DLD1 (cell line): ENCODE data around the gene HLA-A.

ENCODE experiments used
- in situ Hi-C: cut with HindIII; loops from 2 replicates; pipeline ENCODE4 v1.10.0; 2017; ENCODE audit warnings: low sequenced_read_pairs

Gene HLA-A

DNA sequence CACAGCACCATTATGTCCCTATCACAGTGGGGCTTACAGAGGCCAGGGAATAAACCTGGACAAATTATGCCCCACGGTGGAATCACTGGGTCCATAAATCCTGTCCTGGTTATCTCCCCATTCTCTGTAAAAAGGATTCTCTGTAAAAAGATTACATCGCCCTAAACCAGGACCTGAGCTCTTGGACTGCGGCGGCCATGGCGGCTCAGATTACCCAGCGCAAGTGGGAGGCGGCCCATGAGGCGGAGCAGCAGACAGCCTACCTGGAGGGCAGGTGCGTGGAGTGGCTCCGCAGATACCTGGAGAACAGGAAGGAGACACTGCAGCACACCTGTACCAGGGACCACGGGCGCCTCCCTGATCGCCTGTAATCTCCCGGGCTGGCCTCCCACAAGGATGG, 8.4 kb upstream of the HLA-A start:
- in situ Hi-C loops: no loop called here

DNA sequence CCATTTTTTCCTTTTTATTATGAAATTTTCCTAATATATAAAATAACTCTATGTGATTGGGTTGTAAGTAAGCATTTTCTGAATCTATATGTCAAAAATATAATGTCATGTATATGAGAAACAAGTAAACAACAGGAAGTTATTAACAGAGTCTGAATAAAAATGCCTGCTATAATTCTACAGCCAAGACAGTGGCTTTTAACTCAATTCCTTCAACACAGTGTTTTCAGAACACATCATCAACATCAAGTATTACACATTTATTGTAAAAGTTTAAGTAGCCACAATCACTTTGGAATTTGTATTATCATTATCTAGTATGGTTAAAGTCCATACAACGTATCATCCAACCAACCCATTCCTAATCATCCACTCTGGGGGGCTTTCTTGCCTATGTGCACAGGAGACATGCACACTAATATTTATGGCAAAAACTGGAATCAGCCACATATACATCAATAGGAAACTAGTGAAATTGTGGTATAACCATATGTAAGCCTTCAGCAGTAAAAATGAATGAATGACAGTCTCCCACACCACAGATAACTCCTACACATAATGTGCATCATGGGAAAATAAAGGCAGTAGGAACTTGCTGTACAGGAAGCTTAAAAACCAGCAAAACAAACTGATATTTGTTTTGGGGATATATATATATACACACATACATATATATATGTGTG, 6.9 kb upstream of the HLA-A start:
- in situ Hi-C loops: no loop called here

DNA sequence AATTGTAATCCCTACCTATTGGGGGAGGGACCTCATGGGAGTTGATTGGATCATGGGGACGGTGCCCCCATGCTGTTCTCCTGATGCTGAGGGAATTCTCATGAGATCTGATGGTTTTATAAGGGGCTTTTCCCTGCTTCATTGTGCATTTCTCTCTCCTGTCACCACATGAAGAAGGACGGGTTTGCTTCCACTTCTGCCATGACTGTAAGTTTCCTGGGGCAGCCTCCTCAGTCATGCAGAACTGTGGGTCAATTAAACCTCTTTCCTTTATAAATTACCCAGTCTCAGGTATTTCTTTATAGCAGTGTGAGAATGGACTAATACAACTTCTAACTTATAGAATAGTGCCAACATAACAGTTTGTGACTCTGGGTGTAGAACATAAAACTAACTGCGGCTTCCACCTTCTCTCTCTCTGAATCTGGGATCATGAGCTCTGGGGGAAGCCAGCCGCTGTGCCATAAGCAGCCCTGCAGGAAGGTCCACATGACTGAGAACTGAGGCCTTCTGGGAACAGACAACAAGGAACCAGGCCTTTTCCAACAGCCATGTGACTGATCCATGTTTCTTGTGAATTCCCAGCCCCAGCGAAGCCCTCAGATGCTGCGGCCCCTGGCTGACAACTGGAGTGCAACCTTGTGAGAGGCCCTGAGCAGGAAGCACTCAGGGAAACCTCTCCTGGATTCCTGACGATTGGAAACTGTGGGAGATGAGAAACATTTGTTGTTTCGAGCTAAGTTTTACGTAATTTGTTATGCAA, 3.4 kb upstream of the HLA-A start:
- in situ Hi-C loops: no loop called here

DNA sequence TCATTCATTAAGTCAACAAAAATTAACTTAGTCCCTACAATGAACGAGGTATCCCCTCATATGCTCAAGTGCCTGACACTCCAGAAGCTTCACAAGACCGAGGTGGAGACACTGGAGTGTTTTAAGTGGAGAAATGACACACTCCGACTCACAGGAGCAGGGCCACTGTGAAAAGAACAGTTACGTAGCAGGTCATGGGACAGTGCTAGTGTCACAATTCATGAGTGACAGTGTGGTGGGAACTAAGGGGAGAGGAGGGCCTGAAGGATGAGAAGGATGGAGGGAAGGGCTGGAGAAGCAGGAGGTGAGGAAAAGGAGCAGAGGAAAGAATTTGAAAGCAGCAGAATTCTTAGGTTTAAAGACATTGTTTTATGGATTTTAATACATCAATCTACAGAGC, 1.3 kb upstream of the HLA-A start:
- in situ Hi-C loops: no loop called here

DNA sequence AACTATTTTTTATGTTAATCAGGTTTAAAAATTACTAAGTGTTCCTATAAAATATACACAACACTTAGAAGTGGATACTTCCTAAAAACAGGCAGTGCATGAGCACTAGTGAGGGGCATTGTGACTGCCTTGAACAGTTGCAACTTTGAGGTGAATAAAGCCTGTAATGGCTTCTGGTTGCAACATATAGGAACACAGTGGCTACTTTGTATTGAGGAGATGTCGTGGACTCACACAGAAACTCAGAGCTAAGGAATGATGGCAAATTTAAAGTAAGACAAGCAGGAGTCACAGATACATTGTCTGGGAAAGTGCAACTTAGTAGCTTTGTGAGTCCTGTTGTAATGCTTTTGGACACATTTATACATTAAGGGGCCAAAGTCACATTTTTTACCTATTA, 861 bp upstream of the HLA-A start:
- in situ Hi-C loops: no loop called here

DNA sequence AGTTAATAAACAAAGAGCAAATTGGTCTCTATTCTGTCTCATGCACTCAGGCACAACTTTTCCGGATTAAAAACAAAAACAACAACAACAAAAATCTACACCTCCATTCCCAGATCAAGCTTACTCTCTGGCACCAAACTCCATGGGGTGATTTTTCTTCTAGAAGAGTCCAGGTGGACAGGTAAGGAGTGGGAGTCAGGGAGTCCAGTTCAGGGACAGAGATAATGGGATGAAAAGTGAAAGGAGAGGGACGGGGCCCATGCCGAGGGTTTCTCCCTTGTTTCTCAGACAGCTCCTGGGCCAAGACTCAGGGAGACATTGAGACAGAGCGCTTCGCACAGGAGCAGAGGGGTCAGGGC, 437 bp upstream of the HLA-A start:
- in situ Hi-C loops: no loop called here

DNA sequence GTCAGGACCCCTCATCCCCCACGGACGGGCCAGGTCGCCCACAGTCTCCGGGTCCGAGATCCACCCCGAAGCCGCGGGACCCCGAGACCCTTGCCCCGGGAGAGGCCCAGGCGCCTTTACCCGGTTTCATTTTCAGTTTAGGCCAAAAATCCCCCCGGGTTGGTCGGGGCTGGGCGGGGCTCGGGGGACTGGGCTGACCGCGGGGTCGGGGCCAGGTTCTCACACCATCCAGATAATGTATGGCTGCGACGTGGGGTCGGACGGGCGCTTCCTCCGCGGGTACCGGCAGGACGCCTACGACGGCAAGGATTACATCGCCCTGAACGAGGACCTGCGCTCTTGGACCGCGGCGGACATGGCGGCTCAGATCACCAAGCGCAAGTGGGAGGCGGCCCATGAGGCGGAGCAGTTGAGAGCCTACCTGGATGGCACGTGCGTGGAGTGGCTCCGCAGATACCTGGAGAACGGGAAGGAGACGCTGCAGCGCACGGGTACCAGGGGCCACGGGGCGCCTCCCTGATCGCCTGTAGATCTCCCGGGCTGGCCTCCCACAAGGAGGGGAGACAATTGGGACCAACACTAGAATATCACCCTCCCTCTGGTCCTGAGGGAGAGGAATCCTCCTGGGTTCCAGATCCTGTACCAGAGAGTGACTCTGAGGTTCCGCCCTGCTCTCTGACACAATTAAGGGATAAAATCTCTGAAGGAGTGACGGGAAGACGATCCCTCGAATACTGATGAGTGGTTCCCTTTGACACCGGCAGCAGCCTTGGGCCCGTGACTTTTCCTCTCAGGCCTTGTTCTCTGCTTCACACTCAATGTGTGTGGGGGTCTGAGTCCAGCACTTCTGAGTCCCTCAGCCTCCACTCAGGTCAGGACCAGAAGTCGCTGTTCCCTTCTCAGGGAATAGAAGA, 978 bp downstream of the HLA-A start:
- in situ Hi-C loops: no loop called here

DNA sequence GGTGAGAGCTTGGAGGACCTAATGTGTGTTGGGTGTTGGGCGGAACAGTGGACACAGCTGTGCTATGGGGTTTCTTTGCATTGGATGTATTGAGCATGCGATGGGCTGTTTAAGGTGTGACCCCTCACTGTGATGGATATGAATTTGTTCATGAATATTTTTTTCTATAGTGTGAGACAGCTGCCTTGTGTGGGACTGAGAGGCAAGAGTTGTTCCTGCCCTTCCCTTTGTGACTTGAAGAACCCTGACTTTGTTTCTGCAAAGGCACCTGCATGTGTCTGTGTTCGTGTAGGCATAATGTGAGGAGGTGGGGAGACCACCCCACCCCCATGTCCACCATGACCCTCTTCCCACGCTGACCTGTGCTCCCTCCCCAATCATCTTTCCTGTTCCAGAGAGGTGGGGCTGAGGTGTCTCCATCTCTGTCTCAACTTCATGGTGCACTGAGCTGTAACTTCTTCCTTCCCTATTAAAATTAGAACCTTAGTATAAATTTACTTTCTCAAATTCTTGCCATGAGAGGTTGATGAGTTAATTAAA, 3.0 kb downstream of the HLA-A start:
- in situ Hi-C loops: no loop called here

DNA sequence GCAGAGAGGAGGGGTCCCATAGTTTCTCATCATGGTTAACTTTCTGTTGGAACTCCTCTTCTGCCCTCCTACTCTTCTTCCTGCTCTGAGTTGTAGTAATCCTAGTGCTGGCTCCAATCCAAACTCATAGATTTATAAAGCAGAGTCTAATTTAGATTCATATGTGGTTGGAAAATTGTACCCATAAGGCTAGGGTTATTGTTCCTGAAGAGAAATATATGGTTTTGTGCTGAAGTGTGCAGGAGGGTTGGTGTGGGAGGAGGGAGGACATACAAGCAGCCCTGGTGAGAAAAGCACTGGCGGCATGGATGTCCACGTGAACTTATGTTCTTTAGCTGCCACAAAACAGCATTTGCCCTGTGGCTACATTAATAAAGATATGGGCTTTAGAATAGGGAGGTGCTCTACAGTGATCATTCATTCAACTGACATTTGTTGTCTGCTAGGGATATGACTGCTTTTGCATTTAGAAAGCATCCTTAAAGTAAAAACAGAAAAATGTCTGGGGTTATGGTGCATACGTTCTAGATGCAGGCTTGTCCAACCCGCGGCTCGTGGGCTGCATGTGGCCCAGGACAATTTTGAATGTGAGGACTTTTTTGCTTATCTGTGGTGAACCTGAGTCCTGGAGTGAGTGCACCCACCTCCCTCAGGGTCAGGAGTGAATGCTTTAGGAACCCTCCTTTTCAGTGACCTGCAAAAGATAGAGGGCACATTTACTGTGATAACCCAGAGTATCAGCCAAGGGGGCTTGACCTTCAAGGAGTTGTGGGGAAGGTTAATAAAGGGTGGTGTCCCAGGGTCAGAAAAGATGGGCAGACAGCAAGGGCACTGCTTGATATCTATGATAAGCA, 4.1 kb downstream of the HLA-A start:
- in situ Hi-C loops: no loop called here

DNA sequence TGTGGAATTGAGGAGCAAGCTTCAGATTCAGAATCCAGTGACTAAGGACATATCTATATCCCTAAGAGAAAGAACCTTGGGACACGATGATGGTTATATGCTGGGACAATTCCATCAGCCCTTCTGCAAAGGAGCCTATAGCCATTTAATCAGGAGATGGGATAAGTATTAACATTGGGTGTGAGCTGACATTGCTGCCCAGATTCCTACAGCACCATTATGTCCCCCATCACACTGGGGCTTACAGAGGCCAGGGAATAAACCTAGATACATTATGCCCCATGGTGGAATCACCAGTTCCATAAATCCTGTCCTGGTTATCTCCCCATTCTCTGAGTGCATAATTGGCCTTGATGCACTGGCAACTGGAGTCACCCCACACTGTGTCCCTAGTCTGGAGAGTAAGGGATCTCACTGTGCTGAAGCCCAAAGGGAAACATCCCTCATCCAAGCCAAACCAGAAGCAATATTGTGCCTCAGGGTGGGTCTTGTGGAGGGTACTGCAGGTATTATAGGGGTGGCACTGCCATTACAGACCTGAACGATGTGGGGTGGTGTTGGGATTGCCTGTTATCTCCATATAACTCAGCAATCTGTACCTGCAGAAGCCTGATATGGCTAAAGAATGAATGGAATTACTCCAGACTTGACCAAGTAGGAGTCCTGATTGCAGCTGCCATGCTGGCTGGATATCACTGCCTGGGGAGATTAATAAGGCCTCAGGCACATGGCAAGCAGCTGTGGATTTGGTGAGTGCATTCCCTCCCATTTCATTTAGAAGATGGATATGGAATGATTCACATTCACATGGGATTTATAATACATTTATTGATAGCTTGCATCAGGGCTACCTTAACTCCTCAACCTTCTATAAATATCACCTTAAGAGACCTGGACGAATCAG, 5.0 kb downstream of the HLA-A start:
- in situ Hi-C loops: no loop called here

DNA sequence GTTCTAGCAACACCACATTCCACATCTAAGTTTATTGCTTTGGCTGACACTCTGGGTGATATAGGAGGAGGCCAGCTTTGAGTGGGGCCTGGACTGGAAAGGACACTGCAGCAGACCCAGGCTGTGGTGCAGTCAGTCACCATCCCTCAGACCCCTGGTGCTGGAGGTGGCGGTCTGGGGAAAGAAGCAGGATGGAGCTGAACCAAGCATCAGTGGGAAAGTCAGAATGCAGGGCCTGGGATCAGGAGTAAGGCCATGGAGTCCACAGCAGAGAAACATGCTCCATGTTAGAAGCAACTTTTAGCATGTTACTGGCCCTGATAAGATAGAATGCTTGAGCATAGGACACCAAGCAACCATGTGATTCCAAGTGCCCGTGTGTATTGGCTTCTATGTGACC, 5.9 kb downstream of the HLA-A start:
- in situ Hi-C loops: no loop called here

DNA sequence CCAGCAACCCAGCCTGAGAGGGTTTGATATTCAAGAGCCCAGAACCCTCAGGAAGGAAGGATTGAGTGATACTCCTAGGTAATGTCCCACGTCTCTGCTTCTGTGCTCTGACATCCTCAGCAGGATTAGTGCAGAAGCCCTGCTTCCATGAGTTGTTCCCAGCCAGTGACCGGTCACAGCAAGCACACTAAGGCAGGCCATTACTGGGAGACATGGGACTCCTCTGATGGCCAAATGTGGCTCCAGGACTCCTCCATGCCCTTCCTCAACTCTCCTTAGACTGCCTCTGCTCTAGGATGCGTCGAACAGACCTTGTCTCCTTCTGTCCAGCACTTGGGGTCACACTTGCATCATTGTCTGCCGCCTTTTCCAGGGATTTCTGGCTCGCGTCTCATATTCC, 7.6 kb downstream of the HLA-A start:
- in situ Hi-C loops: no loop called here

DNA sequence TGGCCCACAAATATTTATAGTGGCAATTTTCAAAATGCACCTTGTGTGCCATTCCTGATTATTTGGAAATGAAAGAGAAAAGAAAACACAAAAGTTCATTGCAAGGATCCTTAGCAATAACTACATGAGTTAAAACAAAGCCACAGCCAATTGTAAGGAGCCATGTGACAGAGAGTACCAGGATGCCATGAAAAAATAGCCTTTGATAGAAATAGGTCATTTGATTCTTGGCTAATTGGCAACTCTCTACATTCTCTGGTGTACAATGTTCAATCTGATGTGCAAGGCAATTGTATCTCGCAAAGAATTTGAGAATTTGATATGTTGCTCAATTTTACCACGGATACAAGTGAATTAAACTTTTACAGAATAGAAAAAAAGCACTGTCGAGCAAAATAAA, 9.6 kb downstream of the HLA-A start:
- in situ Hi-C loops: no loop called here

DNA sequence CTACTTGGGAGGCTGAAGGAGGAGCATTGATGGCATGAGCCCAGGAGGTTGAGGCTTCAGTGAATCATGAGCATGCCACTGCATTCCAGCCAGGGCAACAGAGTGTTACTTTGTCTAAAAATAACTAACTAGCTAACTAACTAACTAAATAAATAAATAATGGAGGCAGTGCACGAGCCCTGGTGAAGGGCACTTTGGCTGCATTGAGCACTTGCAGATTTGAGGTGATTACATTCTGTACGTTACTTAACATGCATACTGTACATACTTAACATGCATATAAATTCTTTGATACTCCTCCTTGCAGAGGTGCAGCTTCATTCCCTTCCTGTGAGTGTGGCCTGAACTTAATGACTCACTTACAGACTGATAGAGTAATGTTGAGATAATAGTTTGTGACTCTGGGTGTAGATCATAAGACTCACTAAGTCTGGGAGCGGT, 10.7 kb downstream of the HLA-A start:
- in situ Hi-C loops: no loop called here

DNA sequence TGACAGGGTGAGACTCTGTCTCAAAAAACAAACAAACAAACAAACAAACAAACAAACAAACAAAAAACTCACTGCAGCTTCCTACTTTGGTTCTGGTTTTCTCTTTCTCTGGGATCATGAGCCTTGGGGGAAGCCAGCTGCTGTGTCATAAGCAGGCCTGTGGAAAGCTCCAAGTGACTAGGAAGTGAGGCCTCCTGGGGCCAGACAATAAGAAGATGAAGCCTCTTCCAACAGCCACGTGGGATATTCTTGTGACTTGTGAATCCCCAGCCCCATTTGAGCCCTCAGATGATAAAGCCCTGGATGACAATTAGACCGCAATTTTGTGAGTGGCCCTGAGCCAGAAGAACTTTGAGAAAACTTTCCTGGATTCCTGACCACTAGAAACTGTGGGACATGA, 11.4 kb downstream of the HLA-A start:
- in situ Hi-C loops: no loop called here

DNA sequence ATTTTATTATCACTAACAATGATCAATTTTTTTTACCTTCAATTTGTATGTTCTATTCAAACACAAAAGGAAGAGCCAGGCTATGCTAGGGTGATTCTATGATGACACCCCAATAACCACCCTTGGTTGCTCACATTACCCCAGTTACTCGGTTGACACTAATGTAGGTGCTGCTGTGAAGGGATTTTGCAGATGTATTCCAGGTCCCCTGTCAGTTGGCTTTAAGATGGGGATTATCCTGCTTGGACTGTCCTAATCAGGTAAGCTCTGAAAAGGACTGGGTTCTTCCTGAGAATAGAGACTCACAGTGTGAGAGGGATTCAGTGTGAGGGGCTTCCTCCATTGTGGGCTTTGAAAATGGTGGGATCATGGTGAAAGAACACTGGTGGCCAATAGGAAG, 11.9 kb downstream of the HLA-A start:
- in situ Hi-C loops: no loop called here

DNA sequence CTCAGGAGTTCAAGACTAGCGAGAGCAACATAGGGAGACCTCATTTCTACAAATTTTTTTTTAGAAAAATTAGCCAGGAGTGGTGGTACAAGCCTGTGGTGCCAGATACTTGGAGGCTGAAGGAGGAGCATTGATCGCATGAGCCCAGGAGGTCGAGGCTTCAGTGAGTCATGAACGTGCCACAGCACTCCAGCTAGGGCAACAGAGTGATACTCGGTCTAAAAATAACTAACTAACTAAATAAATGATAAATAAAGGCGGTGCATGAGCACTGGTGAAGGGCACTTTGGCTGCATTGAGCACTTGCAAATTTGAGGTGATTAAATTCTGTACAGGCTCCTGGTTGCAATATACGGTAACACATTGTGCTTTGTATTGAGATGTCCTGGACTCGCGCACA, 13.5 kb downstream of the HLA-A start:
- in situ Hi-C loops: no loop called here

DNA sequence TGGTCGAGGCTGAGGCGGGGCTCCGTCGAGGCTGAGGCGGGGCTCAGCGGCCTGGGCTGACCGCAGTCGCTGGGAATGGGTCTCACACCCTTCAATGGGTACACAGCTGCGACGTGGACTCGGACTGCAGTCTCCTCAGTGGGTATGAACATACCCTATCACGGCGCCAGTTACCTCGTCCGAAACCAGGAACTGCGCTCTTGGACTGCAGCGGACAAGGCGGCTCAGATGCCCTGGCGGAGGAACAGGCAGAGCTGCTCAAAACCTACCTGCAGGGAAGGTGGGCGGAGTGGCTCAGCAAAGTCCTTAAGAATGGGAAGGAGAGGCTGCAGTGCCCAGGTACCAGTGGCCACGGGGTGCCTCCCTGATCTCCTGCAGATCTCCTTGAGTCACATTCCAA, 14.2 kb downstream of the HLA-A start:
- in situ Hi-C loops: no loop called here

DNA sequence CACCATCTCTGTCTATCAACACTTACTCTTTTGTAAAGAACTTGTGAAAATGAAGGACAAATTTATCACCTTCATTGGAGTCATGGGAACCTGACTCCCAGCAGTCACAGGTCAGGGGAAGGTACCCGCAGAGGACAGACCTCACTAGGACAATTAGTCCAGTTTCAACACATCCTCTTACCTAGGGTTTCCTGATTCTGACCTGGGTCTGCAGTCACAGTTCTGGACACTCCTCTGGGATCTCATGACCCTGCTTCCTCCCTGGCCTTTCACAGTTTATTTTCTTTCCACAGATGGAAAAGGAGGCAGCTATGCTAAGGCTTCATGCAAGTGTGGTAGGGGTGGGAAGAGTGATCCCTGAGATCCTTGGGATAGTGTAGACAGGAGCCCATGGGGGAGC, 15.7 kb downstream of the HLA-A start:
- in situ Hi-C loops: no loop called here

DNA sequence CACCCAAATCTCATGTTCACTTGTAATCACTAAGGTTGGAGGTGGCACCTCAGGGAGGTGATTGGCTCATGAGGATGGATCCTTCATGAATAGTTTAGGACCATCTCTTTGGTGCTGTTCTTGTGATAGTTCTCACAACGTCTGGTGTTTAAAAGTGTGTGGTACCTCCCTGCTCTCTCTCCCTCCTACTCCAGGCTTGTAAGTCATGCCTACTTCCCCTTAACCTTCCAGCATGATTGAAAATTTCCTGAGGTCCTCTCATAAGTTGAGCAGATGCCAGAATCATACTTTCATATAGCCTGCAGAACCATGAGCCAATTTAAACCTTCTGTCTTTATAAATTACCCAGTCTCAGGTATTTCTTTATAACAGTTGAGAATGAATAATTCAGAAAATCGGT, 16.6 kb downstream of the HLA-A start:
- in situ Hi-C loops: no loop called here
